A549 (cell line): ENCODE measurements around the gene MAGOH. TPM values are rescaled to one million over a fixed set of nuclear protein-coding genes. Genes with fewer than 3 reads are reported as not detected.

Source experiments
- ATAC-seq, 2 experiments: fragments of 200-7000 bp in 1 of 2; fragments of >200 bp in 1 of 2; cut with Nextera tagmentation in 1 of 2; cut with Tn5 transposase in 1 of 2; 3 replicates each; pipeline versions ENCODE4 v1.8.0 to v1.9.1; 2018 to 2020; ENCODE audit warnings: mild to moderate bottlenecking in 1 of 2, moderate library complexity in 1 of 2
- CTCF ChIA-PET: fragments of 300-600 bp; sonication (Branson Sonifier 250); formaldehyde crosslinking; extraction: SDS; loops from one replicate; lab custom pipeline; 2021; ENCODE audit warnings: antibody characterized with exemption, inconsistent platforms; lab: Yijun Ruan, JAX
- POLR2A ChIA-PET: fragments of 350-600 bp; formaldehyde crosslinking; extraction: SDS; loops from one replicate; lab custom pipeline; 2021; ENCODE audit warnings: antibody characterized with exemption, inconsistent platforms; lab: Yijun Ruan, JAX
- DNase-seq, 2 experiments: peaks; one replicate each; pipeline versions ENCODE4 v3.0.0 to v3.0.0-alpha.2; 2011 to 2016; ENCODE audit warnings: low read depth in 1 of 2, low spot score in 1 of 2
- FAIRE-seq: peaks from 2 replicates; lab custom pipeline; 2011; peaks lifted over from hg19 to GRCh38; lab: Jason Lieb, UNC
- H3K27ac ChIP-seq, 2 experiments: fragments of >200 bp; sonication (Bioruptor Twin); formaldehyde crosslinking; 3 replicates each; pipeline ENCODE4 v1.5.1; 2016 to 2017
- H3K4me1 ChIP-seq: fragments of >200 bp; sonication (Bioruptor Twin); formaldehyde crosslinking; 3 replicates; pipeline ENCODE4 v1.6.1; 2016
- H3K4me2 ChIP-seq: fragments of >200 bp; sonication (Bioruptor Twin); formaldehyde crosslinking; 3 replicates; pipeline ENCODE4 v1.6.1; 2016
- H3K4me3 ChIP-seq: fragments of >200 bp; sonication (Bioruptor Twin); formaldehyde crosslinking; 3 replicates; pipeline ENCODE4 v1.5.1; 2016
- H3K9me3 ChIP-seq: fragments of >200 bp; sonication (Bioruptor Twin); formaldehyde crosslinking; 3 replicates; pipeline ENCODE4 v1.6.1; 2016
- BHLHE40 ChIP-seq: IDR thresholded peaks from 2 replicates; pipeline ENCODE4 v1.6.1; 2012; ENCODE audit warnings: low read depth, low read length, inconsistent platforms
- CBX2 ChIP-seq: fragments of 200-600 bp; sonication (generic); IDR thresholded peaks from 2 replicates; pipeline ENCODE4 v1.6.1; 2016; ENCODE audit warnings: low read depth, mild to moderate bottlenecking, borderline replicate concordance
- CEBPB ChIP-seq, 2 experiments: fragments of >200 bp in 1 of 2; sonication (Bioruptor Twin) in 1 of 2; formaldehyde crosslinking in 1 of 2; IDR thresholded peaks; 2 replicates each; pipeline ENCODE4 v1.6.1; 2012 to 2016
- CHD2 ChIP-seq: fragments of 150-350 bp; IDR thresholded peaks from 2 replicates; pipeline ENCODE4 v1.6.1; 2014; ENCODE audit warnings: low read length; ENCODE audit not compliant: partially characterized antibody
- EHF ChIP-seq: fragments of 250-450 bp; sonication (Bioruptor Pico); IDR thresholded peaks from 2 replicates; pipeline ENCODE4 v1.5.0; 2020; ENCODE audit warnings: mild to moderate bottlenecking
- EHMT2 ChIP-seq: fragments of 200-600 bp; sonication (generic); IDR thresholded peaks from 2 replicates; pipeline ENCODE4 v1.6.1; 2016; ENCODE audit warnings: antibody characterized with exemption, low read depth, mild to moderate bottlenecking, moderate library complexity
- EP300 ChIP-seq, 2 experiments: fragments of >200 bp; sonication (Bioruptor Twin); formaldehyde crosslinking; IDR thresholded peaks; 2 replicates in 1 of 2; 3 replicates in 1 of 2; pipeline ENCODE4 v1.6.1; 2016 to 2017
- FOSB ChIP-seq: fragments of 250-450 bp; sonication (Bioruptor Pico); IDR thresholded peaks from 2 replicates; pipeline ENCODE4 v1.5.0; 2020; ENCODE audit warnings: mild to moderate bottlenecking, moderate library complexity
- FOSL2 ChIP-seq, 2 experiments: fragments of 450-650 bp in 1 of 2; fragments of >200 bp in 1 of 2; sonication (Bioruptor Twin) in 1 of 2; formaldehyde crosslinking; IDR thresholded peaks; 2 replicates each; pipeline versions ENCODE4 v1.5.0 to v1.6.1; 2016 to 2020; ENCODE audit warnings: mild to moderate bottlenecking in 1 of 2, moderate library complexity in 1 of 2
- FOXS1 ChIP-seq: fragments of 250-450 bp; sonication (Bioruptor Pico); IDR thresholded peaks from 2 replicates; pipeline ENCODE4 v1.5.0; 2020; ENCODE audit warnings: mild to moderate bottlenecking, moderate library complexity
- GATA3 ChIP-seq: IDR thresholded peaks from 2 replicates; pipeline ENCODE4 v1.6.1; 2012; ENCODE audit warnings: borderline replicate concordance
- HDAC2 ChIP-seq: fragments of 200-600 bp; sonication (generic); IDR thresholded peaks from 2 replicates; pipeline ENCODE4 v1.6.1; 2016
- HES2 ChIP-seq: fragments of >200 bp; sonication (Bioruptor Twin); formaldehyde crosslinking; IDR thresholded peaks from 2 replicates; pipeline ENCODE4 v1.6.1; 2016
- HEYL ChIP-seq: fragments of 250-450 bp; sonication (Bioruptor Pico); IDR thresholded peaks from 2 replicates; pipeline ENCODE4 v1.8.0; 2021; ENCODE audit warnings: mild to moderate bottlenecking, moderate library complexity
- HOXB13 ChIP-seq: fragments of 250-450 bp; sonication (Bioruptor Pico); IDR thresholded peaks from 2 replicates; pipeline ENCODE4 v1.5.0; 2020; ENCODE audit warnings: low read depth, mild to moderate bottlenecking, moderate library complexity
- MAFK ChIP-seq: fragments of 450-650 bp; IDR thresholded peaks from 2 replicates; pipeline ENCODE4 v1.6.1; 2014; ENCODE audit not compliant: partially characterized antibody
- MAX ChIP-seq: IDR thresholded peaks from 2 replicates; pipeline ENCODE4 v1.6.1; 2012
- MYC ChIP-seq: IDR thresholded peaks from 2 replicates; pipeline ENCODE4 v1.6.1; 2012; ENCODE audit warnings: mild to moderate bottlenecking, inconsistent platforms, low read length, improper control_type of control experiment, borderline replicate concordance
- NFE2L2 ChIP-seq: fragments of 150-350 bp; conservative IDR thresholded peaks from 2 replicates; pipeline ENCODE4 v1.6.1; 2014; ENCODE audit warnings: low read length
- PBX3 ChIP-seq: IDR thresholded peaks from 2 replicates; pipeline ENCODE4 v1.6.1; 2012
- PHF8 ChIP-seq: fragments of 200-600 bp; sonication (generic); IDR thresholded peaks from 2 replicates; pipeline ENCODE4 v1.6.1; 2016; ENCODE audit warnings: low read depth, mild to moderate bottlenecking, antibody characterized with exemption, moderate library complexity, borderline replicate concordance
- POLR2A ChIP-seq: IDR thresholded peaks from 2 replicates; pipeline ENCODE4 v1.6.1; 2012; ENCODE audit warnings: mild to moderate bottlenecking, low read length
- RARB ChIP-seq: fragments of 250-450 bp; sonication (Bioruptor Pico); IDR thresholded peaks from 2 replicates; pipeline ENCODE4 v1.8.0; 2021; ENCODE audit warnings: mild to moderate bottlenecking, moderate library complexity
- REST ChIP-seq: fragments of 200-600 bp; sonication (generic); IDR thresholded peaks from 2 replicates; pipeline ENCODE4 v1.6.1; 2016; ENCODE audit warnings: antibody characterized with exemption, mild to moderate bottlenecking, moderate library complexity
- SMC3 ChIP-seq: fragments of >200 bp; sonication (Bioruptor Twin); formaldehyde crosslinking; IDR thresholded peaks from 3 replicates; pipeline ENCODE4 v1.6.1; 2018; ENCODE audit warnings: inconsistent platforms
- TFCP2L1 ChIP-seq: fragments of 250-450 bp; sonication (Bioruptor Pico); IDR thresholded peaks from 2 replicates; pipeline ENCODE4 v1.5.0; 2021; ENCODE audit warnings: mild to moderate bottlenecking
- TP53 ChIP-seq: fragments of 250-450 bp; sonication (Bioruptor Pico); IDR thresholded peaks from 2 replicates; pipeline ENCODE4 v1.5.0; 2021; ENCODE audit warnings: mild to moderate bottlenecking, moderate library complexity
- WGBS: methylation state at CpG from one replicate; pipeline ENCODE4 v1.1.6; 2017; ENCODE audit errors: missing lambda C conversion rate; 5-methylcytosine and 5-hydroxymethylcytosine counted together
- polyA plus RNA-seq, 4 experiments: library from polyadenylated mRNA; depleted of rRNA in 3 of 4; stranded (reverse); fragments of >200 nt; fragmentation: RNase III in 1 of 4; extraction: RNeasy Plus Mini Kit Qiagen cat#74134 plus additional on column Dnase treatment in 1 of 4; gene quantifications; 2 replicates in 3 of 4; 3 replicates in 1 of 4; pipeline ENCODE4 v1.2.3, GENCODE V29; 2011 to 2017

The MAGOH gene
- polyA plus RNA-seq, 2 of the 4 experiments (the other 2 are of a cell fraction), result 80.2 to 139 TPM

- ATAC-seq (no peak), DNase-seq (no peak), FAIRE-seq (no peak)
- WGBS, result 95% methylated on average over 5 of the region's 5 CpGs
- no peak overlapping the region for H3K4me3 ChIP-seq
- no peak overlapping the region for H3K27ac ChIP-seq
- CTCF ChIA-PET, result interaction anchor here (1.5 to 13.2 kb wide), 2 partner anchors 8 to 122 kb away, joined by 4 to 244 read pairs; no protein-coding TSS in a partner anchor
- no peak overlapping the region for H3K4me2 ChIP-seq
- POLR2A ChIA-PET, result no interaction called here
- no peaks in the 10 kb centered on the region for H3K4me1 ChIP-seq
- no peak for TF ChIP-seq FOSL2 (IDR thresholded peaks at IDR 0.05)
- TF ChIP-seq FOSL2 (CRISPR knock-in tag; IDR thresholded peaks at IDR 0.05), result no peak
- no peak for TF ChIP-seq FOXS1 (CRISPR knock-in tag)
- no peak for TF ChIP-seq HEYL (CRISPR knock-in tag)
- no peak for TF ChIP-seq POLR2A
- no peaks in the 10 kb centered on the region for H3K9me3 ChIP-seq
Measured at GRCh38 chr1:53271446-53272090, 33.2 kb upstream of the MAGOH start.

GRCh38 chr1:53270873-53271272 is 32.6 kb upstream of the MAGOH start:
- no peaks in the 10 kb centered on the region for H3K9me3 ChIP-seq
- no peak for ATAC-seq
- WGBS, result 92% methylated on average over 7 of the region's 8 CpGs
- ChIA-PET CTCF (interaction anchor here (0.8 to 13.2 kb wide), 3 partner anchors 8 to 123 kb away, joined by 4 to 244 read pairs (median 4); no protein-coding TSS in a partner anchor), POLR2A (no interaction called here)
- TF ChIP-seq TP53 (CRISPR knock-in tag) (no peak), CHD2 (no peak), HOXB13 (CRISPR knock-in tag) (no peak), FOSB (CRISPR knock-in tag) (no peak), PBX3 (no peak), EHF (CRISPR knock-in tag) (no peak), HEYL (CRISPR knock-in tag) (no peak), CEBPB (IDR thresholded peaks at IDR 0.05) (no peak), NFE2L2 (no peak), RARB (no peak)
- H3K4me2 ChIP-seq, result no peak overlapping the region
- no peak for DNase-seq
- FAIRE-seq, result no peak
- no peak overlapping the region for H3K4me3 ChIP-seq
- H3K27ac ChIP-seq, result no peak overlapping the region
- H3K4me1 ChIP-seq, result no peaks in the 10 kb centered on the region

- ATAC-seq (no peak), DNase-seq (no peak), FAIRE-seq (no peak)
- Histone ChIP-seq H3K4me1 (no peaks in the 10 kb centered on the region), H3K27ac (no peak overlapping the region), H3K4me2 (no peak overlapping the region), H3K4me3 (no peak overlapping the region), H3K9me3 (no peaks in the 10 kb centered on the region)
- WGBS, result 54% methylated on average over 1 of the region's 1 CpG
- TF ChIP-seq MAFK (peak; percentile 10), TFCP2L1 (CRISPR knock-in tag) (no peak)
- POLR2A ChIA-PET, result no interaction called here
- CTCF ChIA-PET, result interaction anchor here (0.8 to 13.2 kb wide), 2 partner anchors 8 to 123 kb away, joined by 4 to 244 read pairs; no protein-coding TSS in a partner anchor
Measured at GRCh38 chr1:53270107-53270506, 31.8 kb upstream of the MAGOH start.

- Histone ChIP-seq H3K4me3 (no peak overlapping the region), H3K9me3 (no peaks in the 10 kb centered on the region), H3K4me1 (no peaks in the 10 kb centered on the region), H3K27ac (no peak overlapping the region), H3K4me2 (no peak overlapping the region)
- FAIRE-seq (no peak), ATAC-seq (no peak), DNase-seq (no peak)
- POLR2A ChIA-PET, result no interaction called here
- CTCF ChIA-PET, result interaction anchor here (1.1 to 3.9 kb wide), 4 partner anchors 10 to 125 kb away, joined by 3 to 24 read pairs (median 15); no protein-coding TSS in a partner anchor
- TF ChIP-seq FOSL2 (IDR thresholded peaks at IDR 0.05) (no peak), FOSL2 (CRISPR knock-in tag; IDR thresholded peaks at IDR 0.05) (no peak), HES2 (no peak), HDAC2 (no peak), CBX2 (no peak), HOXB13 (CRISPR knock-in tag) (no peak), REST (no peak), FOSB (CRISPR knock-in tag) (no peak), MYC (no peak), SMC3 (no peak), BHLHE40 (no peak), GATA3 (no peak), CEBPB (IDR thresholded peaks at IDR 0.05) (no peak), EHF (CRISPR knock-in tag) (no peak), EHMT2 (no peak), MAX (no peak), EP300 (IDR thresholded peaks at IDR 0.05) (no peak), PHF8 (no peak)
Measured at GRCh38 chr1:53267761-53268160, 29.4 kb upstream of the MAGOH start.
